Osteoblast (primary cell): ENCODE data around the gene RHBDL3. TPM values are rescaled to one million over a fixed set of nuclear protein-coding genes. Genes with fewer than 3 reads are reported as not detected.
"Not testable (repeated sequence)": the region's sequence is repeated elsewhere in the genome, so short reads cannot be mapped to it uniquely, and the experiment has no call there.

ENCODE experiments used
- DNase-seq: peaks from one replicate; pipeline ENCODE4 v3.0.0; 2011; ENCODE audit warnings: low spot score, mixed read lengths; ENCODE audit not compliant: insufficient read length; ENCODE audit errors: missing footprints
- H2AFZ ChIP-seq: 2 replicates; pipeline ENCODE4 v1.6.0; 2011; ENCODE audit warnings: mild to moderate bottlenecking, low read length
- H3K27ac ChIP-seq: 2 replicates; pipeline ENCODE4 v1.5.1; 2011; ENCODE audit warnings: mild to moderate bottlenecking, low read depth, low read length, moderate library complexity
- H3K27me3 ChIP-seq: 2 replicates; pipeline ENCODE4 v1.6.0; 2012; ENCODE audit warnings: mild to moderate bottlenecking, control low read depth, inconsistent platforms, low read length, moderate library complexity; ENCODE audit not compliant: insufficient read depth
- H3K36me3 ChIP-seq: 2 replicates; pipeline ENCODE4 v1.5.1; 2011; ENCODE audit warnings: mild to moderate bottlenecking, low read length, control low read depth, moderate library complexity; ENCODE audit not compliant: insufficient read depth
- H3K4me1 ChIP-seq: 2 replicates; pipeline ENCODE4 v1.5.1; 2011; ENCODE audit warnings: mild to moderate bottlenecking, low read length, control low read depth, moderate library complexity; ENCODE audit not compliant: insufficient read depth
- H3K4me2 ChIP-seq: 2 replicates; pipeline ENCODE4 v1.6.0; 2011; ENCODE audit warnings: mild to moderate bottlenecking, low read length; ENCODE audit not compliant: insufficient read depth
- H3K4me3 ChIP-seq: fragments of 200-600 bp; sonication (generic); 3 replicates; pipeline ENCODE4 v1.5.1; 2012; ENCODE audit warnings: mild to moderate bottlenecking, low read length, inconsistent platforms; ENCODE audit not compliant: insufficient read depth
- H3K79me2 ChIP-seq: 2 replicates; pipeline ENCODE4 v1.6.0; 2012; ENCODE audit warnings: mild to moderate bottlenecking, low read length, control low read depth, inconsistent platforms; ENCODE audit not compliant: insufficient read depth
- H3K9me3 ChIP-seq: 2 replicates; pipeline ENCODE4 v1.5.1; 2011; ENCODE audit warnings: low read depth, low read length, control low read depth
- H4K20me1 ChIP-seq: 2 replicates; pipeline ENCODE4 v1.6.0; 2012; ENCODE audit warnings: mild to moderate bottlenecking, low read length, control low read depth; ENCODE audit not compliant: insufficient read depth
- total RNA-seq: library from RNA; depleted of rRNA; stranded (reverse); fragments of >200 nt; gene quantifications from 2 replicates; pipeline ENCODE4 v1.2.3, GENCODE V29; 2012
- TF ChIP-seq, protein P1 (sequence below): IDR thresholded peaks from 2 replicates; pipeline ENCODE4 v1.5.1; 2011; ENCODE audit warnings: mild to moderate bottlenecking, low read depth, low read length, moderate library complexity; ENCODE audit errors: extremely low read depth

Gene RHBDL3
- total RNA-seq, 1 donor: under 0.01 TPM

- H2AFZ ChIP-seq: no peak overlapping the region
- TF ChIP-seq, protein P1, sequence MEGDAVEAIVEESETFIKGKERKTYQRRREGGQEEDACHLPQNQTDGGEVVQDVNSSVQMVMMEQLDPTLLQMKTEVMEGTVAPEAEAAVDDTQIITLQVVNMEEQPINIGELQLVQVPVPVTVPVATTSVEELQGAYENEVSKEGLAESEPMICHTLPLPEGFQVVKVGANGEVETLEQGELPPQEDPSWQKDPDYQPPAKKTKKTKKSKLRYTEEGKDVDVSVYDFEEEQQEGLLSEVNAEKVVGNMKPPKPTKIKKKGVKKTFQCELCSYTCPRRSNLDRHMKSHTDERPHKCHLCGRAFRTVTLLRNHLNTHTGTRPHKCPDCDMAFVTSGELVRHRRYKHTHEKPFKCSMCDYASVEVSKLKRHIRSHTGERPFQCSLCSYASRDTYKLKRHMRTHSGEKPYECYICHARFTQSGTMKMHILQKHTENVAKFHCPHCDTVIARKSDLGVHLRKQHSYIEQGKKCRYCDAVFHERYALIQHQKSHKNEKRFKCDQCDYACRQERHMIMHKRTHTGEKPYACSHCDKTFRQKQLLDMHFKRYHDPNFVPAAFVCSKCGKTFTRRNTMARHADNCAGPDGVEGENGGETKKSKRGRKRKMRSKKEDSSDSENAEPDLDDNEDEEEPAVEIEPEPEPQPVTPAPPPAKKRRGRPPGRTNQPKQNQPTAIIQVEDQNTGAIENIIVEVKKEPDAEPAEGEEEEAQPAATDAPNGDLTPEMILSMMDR: no peak
- H3K4me1 ChIP-seq: no peaks in the 10 kb centered on the region
- H3K4me3 ChIP-seq: no peak overlapping the region
- no peaks in the 10 kb centered on the region for H3K79me2 ChIP-seq
- no peaks in the 10 kb centered on the region for H3K9me3 ChIP-seq
- H4K20me1 ChIP-seq: no peaks in the 10 kb centered on the region
- peaks cover 12% of the 10 kb centered on the region for H3K27me3 ChIP-seq
- no peak overlapping the region for H3K4me2 ChIP-seq
- DNase-seq: no peak
- H3K27ac ChIP-seq: no peak overlapping the region
- no peaks in the 10 kb centered on the region for H3K36me3 ChIP-seq
Observed at GRCh38 chr17:32317353-32317752, 51.7 kb downstream of the RHBDL3 start.

GRCh38 chr17:32318071-32318470 lies 52.4 kb downstream of the RHBDL3 start:
- Histone ChIP-seq H3K4me2 (no peak overlapping the region), H3K4me1 (no peaks in the 10 kb centered on the region), H3K36me3 (no peaks in the 10 kb centered on the region), H3K27me3 (peaks cover 12% of the 10 kb centered on the region), H2AFZ (no peak overlapping the region), H4K20me1 (no peaks in the 10 kb centered on the region), H3K4me3 (no peak overlapping the region), H3K9me3 (no peaks in the 10 kb centered on the region), H3K79me2 (no peaks in the 10 kb centered on the region), H3K27ac (no peak overlapping the region)
- DNase-seq: no peak
- TF ChIP-seq, protein P1: no peak

DNA sequence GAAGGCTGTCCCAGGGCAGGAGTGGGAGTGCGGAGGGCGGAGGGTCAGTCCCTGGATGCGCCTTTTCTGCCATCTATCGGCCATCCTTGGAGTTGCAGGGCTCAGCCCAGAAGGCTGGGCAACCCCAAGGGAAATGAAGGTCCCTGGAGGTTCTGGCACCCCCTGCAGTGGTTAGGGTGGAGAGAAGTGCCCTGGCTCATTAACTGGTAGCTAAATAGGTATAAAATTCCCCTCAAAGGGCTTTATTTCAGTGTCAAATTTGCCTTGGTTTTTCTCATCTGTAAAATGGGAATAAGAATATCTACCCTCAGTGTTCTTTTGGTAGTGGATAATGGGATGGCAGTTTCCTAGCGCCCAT lies 53.9 kb downstream of the RHBDL3 start:
- Histone ChIP-seq H3K4me2 (no peak overlapping the region), H3K4me3 (no peak overlapping the region), H3K79me2 (no peaks in the 10 kb centered on the region), H3K27ac (no peak overlapping the region), H2AFZ (no peak overlapping the region), H3K9me3 (no peaks in the 10 kb centered on the region), H3K27me3 (peaks cover 12% of the 10 kb centered on the region), H3K4me1 (peaks cover 8% of the 10 kb centered on the region), H3K36me3 (no peaks in the 10 kb centered on the region), H4K20me1 (no peaks in the 10 kb centered on the region)
- DNase-seq: peak; percentile 92
- TF ChIP-seq, protein P1: peak; percentile 95

DNA sequence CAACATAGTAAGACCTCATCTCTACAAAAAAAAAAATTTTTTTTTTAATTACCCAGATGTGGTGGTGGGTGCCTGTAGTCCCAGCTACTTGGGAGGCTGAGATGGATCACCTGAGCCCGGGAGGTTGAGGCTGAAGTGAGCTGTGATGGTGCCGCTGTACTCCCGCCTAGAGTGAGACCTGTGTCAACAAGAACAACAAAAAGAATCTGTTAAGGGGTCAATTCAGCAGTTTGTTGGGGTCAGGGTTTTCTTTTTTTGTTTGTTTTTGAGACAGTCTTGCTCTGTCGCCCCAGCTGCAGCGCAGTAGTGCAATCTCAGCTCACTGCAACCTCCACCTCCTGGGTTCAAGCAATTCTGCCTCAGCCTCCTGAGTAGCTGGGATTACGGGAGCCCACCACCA lies 54.4 kb downstream of the RHBDL3 start:
- H3K4me2 ChIP-seq, H3K4me1 ChIP-seq, H3K27ac ChIP-seq, H3K79me2 ChIP-seq, H3K36me3 ChIP-seq, H3K27me3 ChIP-seq, DNase-seq, H4K20me1 ChIP-seq, H3K9me3 ChIP-seq, H3K4me3 ChIP-seq, H2AFZ ChIP-seq: not testable (repeated sequence)
